Right ventricle myocardium inferior (tissue), 1 donor: ENCODE data around the gene EIF3K. TPM values are rescaled to one million over a fixed set of nuclear protein-coding genes. Genes with fewer than 3 reads are reported as not detected.
A peak's percentile ranks its signal among the peaks of the same experiment; 100 is the strongest.
"Not testable (repeated sequence)": the region's sequence is repeated elsewhere in the genome, so short reads cannot be mapped to it uniquely, and the experiment has no call there.

Experiments
- ATAC-seq: fragments of 200-7000 bp; cut with Tn5 transposase; one replicate; pipeline ENCODE4 v1.9.1; 2020; ENCODE audit warnings: mild to moderate bottlenecking, moderate library complexity
- DNase-seq: peaks from one replicate; pipeline ENCODE4 v3.0.0; 2021; ENCODE audit errors: missing footprints
- intact Hi-C: fragments of 100-400 bp; cut with DNase I; formaldehyde crosslinking; loops from one replicate; pipeline ENCODE4 v1.11.0; 2022
- total RNA-seq: library from RNA; stranded (reverse); fragmentation: NEBNext Ultra II Directional; extraction: Animal tissue kit (Norgen Biotek cat#: 25700); gene quantifications from one replicate; pipeline ENCODE4 v1.2.1, GENCODE V29; 2021
- donor health status: DM: no; HTN: yes; CAD: no; lungs with severe emphysema.

The EIF3K gene
- total RNA-seq, 1 donor from 2014 or later, result 660 TPM

DNA sequence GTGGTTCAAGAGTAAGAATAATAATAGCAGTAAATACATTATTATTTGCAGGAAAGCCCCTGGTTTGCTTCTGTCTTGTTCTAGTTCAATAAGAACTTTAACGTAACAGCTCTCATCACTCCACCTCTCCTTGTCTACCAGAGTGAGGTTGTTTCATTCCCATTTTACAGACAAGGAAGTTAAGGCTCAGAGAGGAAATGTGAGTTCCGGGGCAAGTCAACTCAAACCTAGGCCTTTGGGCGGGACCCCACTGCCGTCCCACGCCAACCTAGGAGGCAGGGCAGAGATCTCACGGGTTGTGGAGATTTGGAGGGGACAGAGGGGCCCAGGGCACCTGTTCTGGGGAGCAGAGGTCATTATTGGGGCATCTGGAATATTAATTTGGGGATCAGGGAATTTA, 2.7 kb upstream of the EIF3K start:
- DNase-seq (no peak), ATAC-seq (no peak)
- intact Hi-C loops, result loop anchor here (5.0 kb wide), 1 partner anchor 281 kb away; the partner anchor contains the start of genes NFKBIB and SIRT2

DNA sequence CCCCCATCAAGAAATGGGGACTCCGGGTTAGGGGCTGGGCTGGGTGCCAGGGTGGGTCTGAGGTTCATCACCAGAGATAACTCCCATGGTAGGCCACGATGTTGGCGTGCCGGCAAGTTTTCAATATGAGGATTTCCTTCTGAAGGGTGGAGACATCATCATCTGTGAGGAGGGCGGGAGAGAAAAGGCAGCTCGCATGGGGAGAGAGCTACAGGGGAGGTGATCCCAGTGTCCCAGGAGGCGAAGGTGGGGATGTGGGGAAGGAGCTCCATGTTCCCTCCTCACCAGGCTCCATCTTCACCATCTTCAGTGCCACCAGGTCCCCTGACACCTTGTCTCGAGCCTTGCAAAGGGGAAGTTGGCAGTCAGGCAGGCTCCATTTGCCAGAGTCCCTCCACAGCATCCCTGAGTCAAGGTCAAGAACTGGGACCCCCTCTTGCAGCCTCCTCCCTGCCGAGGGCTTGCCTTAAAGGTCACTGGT, 1.7 kb upstream of the EIF3K start:
- DNase-seq (no peak), ATAC-seq (no peak)
- intact Hi-C loops, result loop anchor here (5.0 kb wide), 1 partner anchor 280 kb away; the partner anchor contains the start of genes NFKBIB and SIRT2

DNA sequence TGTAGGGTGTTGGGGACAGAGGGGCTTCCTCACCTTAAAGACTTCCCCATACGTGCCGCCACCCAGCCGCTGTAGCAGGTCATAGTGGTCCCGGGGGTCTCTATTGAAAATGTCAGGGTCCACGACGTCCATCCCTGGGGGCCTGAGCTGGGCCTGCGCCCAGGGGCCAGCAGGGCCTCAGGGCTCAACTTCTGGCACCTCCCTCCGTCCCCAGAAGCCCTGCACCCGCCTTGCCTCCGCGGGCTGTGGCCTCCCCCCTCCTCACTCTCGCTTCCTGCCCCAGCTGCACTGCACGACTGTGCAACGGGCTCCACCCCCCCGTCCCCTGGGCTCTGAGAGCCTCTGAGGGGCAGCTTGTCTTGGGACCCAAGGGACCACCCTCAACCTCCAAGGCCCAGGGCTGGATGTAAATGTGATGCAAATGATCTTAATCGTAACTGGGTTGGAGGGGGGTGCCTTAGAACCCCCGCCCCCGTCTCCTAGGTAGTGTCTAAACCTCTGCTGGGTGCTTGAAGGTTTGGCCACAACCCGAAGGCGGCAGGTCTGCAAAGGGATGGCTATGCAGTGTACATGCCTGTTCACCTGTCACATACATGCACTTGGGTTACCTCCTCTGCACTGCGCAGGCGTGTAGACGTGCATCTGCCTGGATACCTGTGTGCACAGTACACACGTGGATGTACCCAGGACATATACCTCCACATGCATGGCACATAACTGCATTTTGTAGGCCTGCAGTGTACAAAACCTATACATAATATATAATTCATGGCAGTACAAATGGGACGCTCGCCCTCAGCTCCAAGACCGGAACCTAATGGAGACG, 1.0 kb upstream of the EIF3K start, which contains the start of gene MAP4K1:
Gene MAP4K1, minus strand, starts transcription at position 190 of the 826 bp plus-strand sequence. Its CDS starts 58 bp downstream, at position 132.
- intact Hi-C loops, result loop anchor here (5.0 kb wide), 1 partner anchor 279 kb away; the partner anchor contains the start of genes NFKBIB and SIRT2
- ATAC-seq (peak; percentile 5), DNase-seq (peak; percentile 84)

DNA sequence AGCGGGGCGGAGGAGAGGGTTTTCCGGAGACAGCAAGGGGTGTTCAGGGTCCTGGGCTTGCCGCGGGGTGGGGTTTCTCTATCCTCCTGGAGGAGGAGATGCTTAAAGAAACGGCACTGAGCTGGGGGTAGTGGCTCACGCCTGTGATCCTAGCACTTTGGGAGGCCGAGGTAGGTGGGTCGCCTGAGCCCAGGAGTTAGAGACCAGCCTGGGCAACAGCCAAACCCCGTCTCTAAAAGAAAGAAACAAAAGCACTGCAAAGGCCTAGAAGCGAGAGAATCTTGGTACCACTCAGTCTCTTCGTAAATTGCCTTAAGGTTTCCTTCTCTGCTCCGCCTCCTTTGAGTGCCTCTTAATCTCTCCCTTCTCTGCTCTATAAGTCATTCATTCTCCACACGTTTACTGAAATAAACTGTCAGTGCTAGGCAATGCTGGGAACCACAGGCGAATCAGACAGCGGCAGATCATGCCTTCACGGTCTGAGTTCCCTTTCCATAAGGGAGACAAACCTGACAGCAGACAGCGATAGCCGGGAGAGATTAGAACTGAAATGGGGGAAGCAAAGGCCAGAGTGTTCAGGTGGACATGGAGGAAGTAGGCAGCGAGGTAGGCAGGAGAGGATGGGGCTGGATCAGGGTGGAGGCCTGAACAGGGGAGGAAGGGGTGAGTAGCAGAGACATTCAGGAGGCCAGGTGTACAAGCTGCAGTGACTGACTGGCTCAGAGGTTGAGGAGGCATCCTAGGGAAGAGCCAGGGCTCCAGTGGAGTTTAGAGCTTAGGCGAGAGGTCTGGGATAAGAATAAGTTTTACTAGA, 580 bp downstream of the EIF3K start:
- intact Hi-C loops, result loop anchor here (5.0 kb wide), 1 partner anchor 278 kb away; the partner anchor contains the start of genes NFKBIB and SIRT2
- DNase-seq, result no peak
- ATAC-seq, result no peak

DNA sequence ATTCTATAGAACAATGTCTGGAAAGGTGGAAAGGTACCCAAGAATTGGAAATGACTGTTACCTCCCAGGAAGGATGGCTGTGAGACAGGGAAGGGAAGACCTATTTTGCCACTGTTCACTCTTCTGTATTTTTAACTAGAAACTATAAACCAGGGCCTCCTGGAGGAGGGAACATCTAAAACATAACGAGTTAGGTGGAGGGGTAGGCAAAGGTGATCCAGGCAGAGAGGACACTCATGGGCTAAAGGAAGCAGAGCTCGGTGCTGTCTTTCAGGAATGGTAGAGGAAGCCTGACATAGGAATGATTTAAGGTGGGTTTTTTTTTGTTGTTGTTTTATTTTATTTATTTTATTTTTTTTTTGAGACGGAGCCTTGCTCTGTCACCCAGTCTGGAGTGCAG, 5.8 kb downstream of the EIF3K start:
- intact Hi-C loops, result no loop called here
- ATAC-seq, result no peak

DNA sequence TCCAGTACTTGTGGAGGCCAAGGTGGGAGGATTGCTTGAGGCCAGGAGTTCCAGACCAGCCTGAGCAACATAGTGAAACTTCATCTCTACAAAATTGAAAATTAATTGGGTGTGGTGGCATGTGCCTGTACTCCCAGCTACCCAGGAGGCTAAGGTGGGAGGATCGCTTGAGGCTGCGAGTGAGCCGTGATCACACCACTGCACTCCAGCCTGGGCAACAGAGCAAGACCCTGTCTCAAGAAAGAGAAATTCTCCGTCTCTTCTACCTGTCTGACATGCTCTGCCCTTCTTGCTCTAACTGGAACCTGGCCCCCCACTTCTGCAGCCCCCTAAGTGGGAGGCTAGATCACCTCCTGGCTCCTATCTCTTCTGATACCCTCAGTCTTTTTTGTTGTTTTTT, 7.4 kb downstream of the EIF3K start:
- intact Hi-C loops, result no loop called here
- ATAC-seq, result no peak
- no peak for DNase-seq

More for the DNA sequence above, 5.8 kb downstream of the EIF3K start:
- DNase-seq, result no peak

DNA sequence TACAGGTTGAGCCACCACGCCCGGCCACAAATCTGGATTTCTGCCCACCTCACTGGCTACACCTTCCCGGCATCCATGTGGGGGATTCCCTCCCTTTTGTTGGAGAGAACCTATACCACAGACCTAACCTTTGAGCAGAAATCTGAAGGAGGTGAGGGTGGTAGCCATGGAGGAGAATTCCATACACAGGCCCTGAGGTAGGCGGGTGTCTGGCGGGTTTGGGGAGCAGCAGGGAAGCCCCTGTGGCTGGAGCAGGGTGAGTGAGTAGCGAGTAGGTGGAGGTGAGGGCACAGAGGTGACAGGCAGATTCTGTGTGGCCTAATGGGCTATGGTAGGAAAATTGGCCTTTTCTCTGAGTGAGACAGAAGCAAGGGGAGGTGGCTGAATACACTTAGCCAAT, 10.6 kb downstream of the EIF3K start:
- no peak for DNase-seq
- ATAC-seq, result no peak
- intact Hi-C loops, result no loop called here

DNA sequence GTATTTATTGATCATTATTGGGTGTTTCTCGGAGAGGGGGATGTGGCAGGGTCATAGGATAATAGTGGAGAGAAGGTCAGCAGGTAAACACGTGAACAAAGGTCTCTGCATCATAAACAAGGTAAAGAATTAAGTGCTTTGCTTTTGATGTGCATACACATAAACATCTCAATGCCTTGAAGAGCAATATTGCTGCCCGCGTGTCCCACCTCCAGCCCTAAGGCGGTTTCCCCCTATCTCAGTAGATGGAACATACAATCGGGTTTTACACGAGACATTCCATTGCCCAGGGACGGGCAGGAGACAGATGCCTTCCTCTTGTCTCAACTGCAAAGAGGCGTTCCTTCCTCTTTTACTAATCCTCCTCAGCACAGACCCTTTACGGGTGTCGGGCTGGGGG, 12.3 kb downstream of the EIF3K start:
- intact Hi-C loops, result loop anchor here (5.0 kb wide), 1 partner anchor 301 kb away; the partner anchor contains the start of genes MRPS12 and SARS2
- ATAC-seq, DNase-seq: not testable (repeated sequence)

DNA sequence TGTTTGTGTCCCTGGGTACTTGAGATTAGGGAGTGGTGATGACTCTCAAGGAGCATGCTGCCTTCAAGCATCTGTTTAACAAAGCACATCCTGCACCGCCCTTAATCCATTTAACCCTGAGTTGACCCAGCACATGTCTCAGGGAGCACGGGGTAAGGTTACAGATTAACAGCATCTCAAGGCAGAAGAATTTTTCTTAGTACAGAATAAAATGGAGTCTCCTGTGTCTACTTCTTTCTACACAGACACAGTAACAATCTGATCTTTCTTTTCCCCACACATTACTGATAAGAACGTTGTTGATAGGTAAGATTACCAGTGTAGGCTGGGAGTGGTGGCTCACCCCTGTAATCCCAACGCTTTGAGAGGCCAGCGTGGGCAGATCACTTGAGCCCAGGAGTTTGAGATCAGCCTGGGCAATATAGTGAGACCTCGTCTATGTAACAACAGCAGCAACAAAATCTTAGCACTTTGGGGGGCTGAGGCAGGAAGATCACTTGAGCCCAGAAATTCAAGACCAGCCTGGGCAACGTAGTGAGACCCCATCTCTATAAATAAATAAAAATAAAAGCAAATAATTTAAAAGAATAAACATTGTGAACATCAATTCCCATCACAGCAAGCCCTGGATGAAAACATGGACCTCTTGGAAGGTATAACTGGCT, 13.0 kb downstream of the EIF3K start:
- DNase-seq, result not testable (repeated sequence)
- intact Hi-C loops, result loop anchor here (5.0 kb wide), 1 partner anchor 300 kb away; the partner anchor contains the start of genes MRPS12 and SARS2

DNA sequence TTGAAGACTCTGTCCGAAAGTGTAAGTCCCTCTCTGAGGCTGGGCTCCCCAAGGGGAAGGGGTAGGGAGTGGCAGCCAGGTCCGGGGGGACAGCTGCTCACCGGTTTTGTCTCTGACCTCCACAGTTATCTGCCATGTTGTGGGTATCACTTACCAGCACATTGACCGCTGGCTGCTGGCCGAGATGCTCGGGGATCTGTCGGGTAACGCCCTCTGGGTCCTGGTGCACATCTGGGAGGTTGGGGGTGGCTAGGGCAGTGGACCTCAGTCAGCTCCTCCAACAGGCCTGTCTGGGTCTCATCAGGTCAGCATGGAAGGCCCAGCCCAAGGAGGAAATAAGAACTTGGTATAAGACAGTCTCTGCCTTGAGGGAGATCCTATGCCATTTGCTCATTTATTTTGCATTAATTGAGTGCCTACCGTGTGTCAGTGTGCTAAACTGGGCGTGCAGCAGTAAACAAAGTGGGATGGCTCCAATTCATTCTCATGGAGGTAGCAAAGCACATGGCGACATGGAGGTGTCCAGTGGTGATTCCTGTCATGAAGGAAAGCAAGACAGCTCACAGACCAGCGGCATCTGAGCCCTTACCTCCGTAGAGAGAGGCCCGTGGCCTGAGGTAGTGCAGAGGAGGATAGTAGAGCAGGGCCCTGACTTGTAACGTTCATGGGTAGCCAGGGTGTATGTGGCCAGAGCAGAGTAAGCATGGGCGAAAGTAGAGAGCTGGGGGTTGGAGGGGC, 13.7 kb downstream of the EIF3K start:
- DNase-seq (no peak), ATAC-seq (no peak)
- intact Hi-C loops, result loop anchor here (5.0 kb wide), 1 partner anchor 300 kb away; the partner anchor contains the start of genes MRPS12 and SARS2

More for the DNA sequence above, 13.0 kb downstream of the EIF3K start:
- not testable (repeated sequence) for ATAC-seq

DNA sequence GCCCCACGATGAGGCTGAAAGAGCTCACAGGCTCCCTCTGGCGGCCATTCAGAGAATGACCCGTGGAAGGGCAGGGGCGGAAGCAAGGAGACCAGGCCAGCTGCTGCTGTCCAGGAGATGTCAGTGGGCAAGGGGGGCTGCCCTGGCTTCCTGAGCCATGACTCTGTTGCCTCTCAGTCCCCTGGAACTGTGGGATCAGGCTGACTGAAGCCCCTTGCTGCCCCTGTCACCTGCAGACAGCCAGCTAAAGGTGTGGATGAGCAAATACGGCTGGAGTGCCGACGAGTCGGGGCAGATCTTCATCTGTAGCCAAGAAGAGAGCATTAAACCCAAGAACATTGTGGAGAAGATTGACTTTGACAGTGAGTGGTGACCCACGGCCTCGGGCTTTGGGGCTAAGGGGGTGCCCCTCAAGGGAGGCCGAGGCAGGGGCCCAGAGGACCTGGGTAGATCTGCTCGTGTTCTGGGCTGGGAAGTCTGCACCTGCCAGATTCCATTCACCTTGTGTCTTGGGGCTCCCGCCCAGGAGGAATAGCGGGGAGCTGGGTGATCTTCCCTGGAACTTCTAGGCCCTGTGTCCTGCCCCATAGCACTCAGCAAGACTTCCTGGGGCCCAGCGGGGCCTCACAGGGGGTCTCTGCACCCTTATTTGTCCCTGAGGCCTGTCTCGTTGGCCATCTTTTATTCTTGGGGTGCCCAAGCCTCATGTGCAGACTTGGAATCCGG, 15.9 kb downstream of the EIF3K start:
- peak; percentile 57 for ATAC-seq
- intact Hi-C loops, result loop anchor here (2.0 to 5.0 kb wide), 2 partner anchors 232 to 297 kb away; partner anchors contain the start of genes FAM98C, MRPS12 and SARS2
- peak; percentile 89 for DNase-seq

DNA sequence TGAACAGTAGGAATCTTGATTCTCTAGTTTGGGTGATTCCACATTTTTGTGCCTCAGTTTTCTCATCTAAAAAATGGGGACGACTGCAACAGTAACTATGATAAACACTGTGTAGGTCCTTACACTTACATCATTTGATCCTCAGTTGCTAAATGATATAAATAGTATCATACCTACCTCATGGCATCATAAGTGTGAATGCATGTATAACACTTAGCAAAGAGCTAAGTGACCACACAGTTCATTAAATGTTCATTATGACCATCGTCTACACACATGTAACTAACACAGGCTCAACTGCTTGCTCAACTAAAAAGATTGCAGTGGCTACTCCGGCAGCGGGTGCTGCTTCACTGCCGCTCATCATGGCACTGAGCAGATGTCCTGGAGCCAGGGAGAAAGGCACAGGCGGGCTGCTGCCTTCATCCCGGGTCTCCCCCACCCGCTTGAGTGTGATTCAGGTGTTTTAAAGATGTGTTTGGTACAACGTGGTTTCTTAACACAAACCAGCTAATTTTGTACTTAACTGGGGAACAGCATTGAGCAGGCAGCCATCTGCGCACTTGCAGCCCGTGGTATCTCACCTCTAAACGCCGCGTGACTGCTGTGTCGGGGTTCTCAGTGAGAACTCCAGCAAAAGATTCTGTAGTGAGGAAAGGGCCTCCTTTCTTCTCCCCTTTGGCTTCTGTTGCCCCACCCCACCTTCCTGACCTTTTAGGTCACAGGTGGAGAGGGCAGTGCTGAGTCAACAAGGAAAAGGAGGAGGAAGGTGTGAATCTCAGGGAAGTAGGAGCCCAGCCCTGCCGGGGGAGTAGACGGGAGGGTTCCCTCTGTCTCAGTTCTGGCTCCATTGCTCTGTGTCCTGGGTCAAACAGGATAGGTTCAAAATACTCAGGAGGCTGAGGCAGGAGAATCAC, 16.8 kb downstream of the EIF3K start:
- no peak for ATAC-seq
- DNase-seq, result no peak
- intact Hi-C loops, result loop anchor here (2.0 kb wide), 1 partner anchor 233 kb away; the partner anchor contains the start of gene FAM98C

DNA sequence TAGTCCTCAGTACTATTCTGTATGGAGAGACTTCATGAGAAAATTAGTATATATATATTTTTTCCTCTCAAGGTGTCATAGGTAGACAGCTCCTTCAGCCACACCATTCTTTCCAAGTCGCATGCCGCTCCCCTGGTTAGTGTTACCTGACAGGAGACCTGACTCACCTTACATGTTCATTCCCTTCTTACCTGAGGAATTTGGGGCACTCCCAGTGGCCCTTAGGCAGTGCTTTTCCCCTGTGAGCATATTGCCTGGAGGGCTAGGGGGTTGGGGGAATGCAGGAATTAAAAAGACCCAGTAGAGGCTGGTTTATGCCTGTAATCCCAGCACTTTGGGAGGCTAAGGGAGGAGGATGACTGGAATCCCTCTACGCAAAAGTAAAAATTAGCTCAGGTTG, 19.5 kb downstream of the EIF3K start:
- intact Hi-C loops, result no loop called here
- ATAC-seq, result no peak

DNA sequence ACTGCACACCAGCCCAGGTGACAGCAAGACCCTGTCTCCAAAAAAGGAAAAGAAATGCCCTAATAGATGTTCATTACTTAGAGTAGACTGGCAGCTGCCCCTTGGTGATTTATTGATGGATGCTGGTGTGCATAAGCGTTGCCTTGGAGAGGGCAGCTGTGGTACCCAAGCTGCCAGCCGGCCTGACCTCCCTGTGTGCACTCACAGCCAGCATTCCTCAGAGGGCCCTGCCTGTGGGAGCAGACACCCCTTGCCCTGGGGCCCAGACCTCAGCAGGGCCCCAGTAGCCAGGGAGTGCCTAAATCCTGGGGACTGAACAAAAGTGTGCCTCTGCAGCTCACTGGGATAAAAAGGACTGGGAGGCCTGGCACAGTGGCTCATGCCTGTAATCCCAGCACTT, 20.7 kb downstream of the EIF3K start:
- no peak for ATAC-seq
- DNase-seq, result no peak
- intact Hi-C loops, result no loop called here

More for the DNA sequence above, 19.5 kb downstream of the EIF3K start:
- no peak for DNase-seq

DNA sequence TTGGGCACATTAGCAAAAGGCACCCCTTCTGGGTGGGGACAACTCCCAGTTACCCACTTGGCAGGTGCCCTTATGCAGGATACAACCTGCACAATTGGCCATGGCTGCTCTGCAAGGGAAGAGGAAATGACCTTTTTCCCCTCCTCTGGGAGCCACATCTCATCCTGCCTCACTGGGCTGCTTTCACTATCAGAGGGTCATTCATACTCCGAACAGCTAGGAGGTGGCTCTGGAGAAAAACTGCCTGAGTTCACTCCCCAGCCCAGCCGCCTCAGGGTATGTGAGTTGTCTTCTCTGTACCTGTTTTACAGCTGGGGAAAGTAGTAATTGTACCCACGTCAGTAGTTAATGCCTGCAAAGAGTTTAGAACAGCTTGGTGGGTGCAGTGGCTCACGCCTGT, 21.4 kb downstream of the EIF3K start:
- ATAC-seq, result no peak
- intact Hi-C loops, result no loop called here

DNA sequence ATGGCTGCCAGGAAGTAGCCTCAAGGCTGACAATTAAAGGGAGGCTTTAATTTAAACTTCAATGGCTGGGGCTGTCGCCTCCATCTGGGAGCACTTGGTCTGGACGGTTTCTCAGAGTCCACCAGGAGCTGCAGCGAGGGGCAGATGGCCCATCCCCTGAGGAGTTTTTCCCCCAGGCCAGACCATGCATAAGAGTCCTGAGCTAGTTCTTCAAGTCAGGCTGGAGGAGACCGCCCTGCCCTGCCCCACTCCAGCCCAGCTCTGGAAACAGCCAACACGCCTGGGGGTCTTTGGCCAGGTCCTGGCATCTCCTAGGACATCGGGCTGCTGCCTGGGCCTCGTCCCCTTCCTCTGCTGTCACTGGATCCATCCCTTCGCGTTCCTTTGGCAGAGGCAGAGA, 23.2 kb downstream of the EIF3K start:
- DNase-seq, result peak; percentile 4
- intact Hi-C loops, result no loop called here
- no peak for ATAC-seq

More for the DNA sequence above, 21.4 kb downstream of the EIF3K start:
- DNase-seq, result no peak
